ENCODE data around the gene NFU1. TPM values are rescaled to one million over a fixed set of nuclear protein-coding genes. Genes with fewer than 3 reads are reported as not detected.
A peak's percentile ranks its signal among the peaks of the same experiment; 100 is the strongest.

NFU1 gene
- total and polyA plus RNA-seq, 2 of the 13 experiments (the other 11 are each of a cell fraction or from before 2014, with no cell fraction given), result 39.1 to 84.0 TPM

GRCh38 chr2:69386789-69387734 lies 50.2 kb downstream of the NFU1 start, which contains the start of gene GFPT1 (continued):
- TF ChIP-seq ZNF510 (CRISPR knock-in tag; IDR thresholded peaks at IDR 0.05; ENCODE audit: low read depth) (peak; percentile 78), TAF1 (CRISPR knock-in tag; IDR thresholded peaks at IDR 0.05) (peak; percentile 88), RELA (CRISPR knock-in tag; IDR thresholded peaks at IDR 0.05) (no peak), ZBTB21 (CRISPR knock-in tag; IDR thresholded peaks at IDR 0.05) (no peak; the same call in 1 of the 2 replicates), SIX4 (CRISPR knock-in tag; IDR thresholded peaks at IDR 0.05) (0 out of 2 replicates have a peak, but pooled peaks have one; percentile 12), ZNF530 (CRISPR knock-in tag; IDR thresholded peaks at IDR 0.05; ENCODE audit: low read depth) (no peak), MTF2 (CRISPR knock-in tag; IDR thresholded peaks at IDR 0.05; ENCODE audit: borderline replicate concordance) (peak; percentile 85; the same call in 1 of the 2 replicates), HES4 (CRISPR knock-in tag; IDR thresholded peaks at IDR 0.05; ENCODE audit: borderline replicate concordance) (peak; percentile 54), NR2F1 (CRISPR knock-in tag; IDR thresholded peaks at IDR 0.05) (no peak), ZNF737 (CRISPR knock-in tag; IDR thresholded peaks at IDR 0.05; ENCODE audit: borderline replicate concordance) (no peak), SMARCE1 (IDR thresholded peaks at IDR 0.05; ENCODE audit: borderline replicate concordance) (no peak), ZNF790 (CRISPR knock-in tag; IDR thresholded peaks at IDR 0.05; ENCODE audit: borderline replicate concordance) (peak; percentile 95; the same call in 1 of the 2 replicates), ZNF792 (CRISPR knock-in tag; IDR thresholded peaks at IDR 0.05) (peak; percentile 81), SP1 (IDR thresholded peaks at IDR 0.05) (no peak), SP1 (CRISPR knock-in tag; IDR thresholded peaks at IDR 0.05) (peak; percentile 96), ZNF546 (CRISPR knock-in tag; conservative IDR thresholded peaks at IDR 0.05) (peak; percentile 98), BCL6 (CRISPR knock-in tag; IDR thresholded peaks at IDR 0.05) (peak; percentile 68), TSC22D2 (CRISPR knock-in tag; IDR thresholded peaks at IDR 0.05; ENCODE audit: borderline replicate concordance) (no peak), CTCF (CRISPR knock-in tag; IDR thresholded peaks at IDR 0.05) (peak; percentile 19), SKI (IDR thresholded peaks at IDR 0.05; ENCODE audit: partially characterized antibody) (peak; percentile 79), MAFF (IDR thresholded peaks at IDR 0.05; ENCODE audit: low read depth, low read length) (no peak), ZNF781 (CRISPR knock-in tag; IDR thresholded peaks at IDR 0.05; ENCODE audit: borderline replicate concordance, not compliant biosample characterization) (peak; percentile 56), ZNF3 (CRISPR knock-in tag; IDR thresholded peaks at IDR 0.05) (no peak), AGO1 (IDR thresholded peaks at IDR 0.05; ENCODE audit: low read depth, low read length, poor library complexity, severe bottlenecking) (peak; percentile 70)
- TF ChIP-seq, protein P1, sequence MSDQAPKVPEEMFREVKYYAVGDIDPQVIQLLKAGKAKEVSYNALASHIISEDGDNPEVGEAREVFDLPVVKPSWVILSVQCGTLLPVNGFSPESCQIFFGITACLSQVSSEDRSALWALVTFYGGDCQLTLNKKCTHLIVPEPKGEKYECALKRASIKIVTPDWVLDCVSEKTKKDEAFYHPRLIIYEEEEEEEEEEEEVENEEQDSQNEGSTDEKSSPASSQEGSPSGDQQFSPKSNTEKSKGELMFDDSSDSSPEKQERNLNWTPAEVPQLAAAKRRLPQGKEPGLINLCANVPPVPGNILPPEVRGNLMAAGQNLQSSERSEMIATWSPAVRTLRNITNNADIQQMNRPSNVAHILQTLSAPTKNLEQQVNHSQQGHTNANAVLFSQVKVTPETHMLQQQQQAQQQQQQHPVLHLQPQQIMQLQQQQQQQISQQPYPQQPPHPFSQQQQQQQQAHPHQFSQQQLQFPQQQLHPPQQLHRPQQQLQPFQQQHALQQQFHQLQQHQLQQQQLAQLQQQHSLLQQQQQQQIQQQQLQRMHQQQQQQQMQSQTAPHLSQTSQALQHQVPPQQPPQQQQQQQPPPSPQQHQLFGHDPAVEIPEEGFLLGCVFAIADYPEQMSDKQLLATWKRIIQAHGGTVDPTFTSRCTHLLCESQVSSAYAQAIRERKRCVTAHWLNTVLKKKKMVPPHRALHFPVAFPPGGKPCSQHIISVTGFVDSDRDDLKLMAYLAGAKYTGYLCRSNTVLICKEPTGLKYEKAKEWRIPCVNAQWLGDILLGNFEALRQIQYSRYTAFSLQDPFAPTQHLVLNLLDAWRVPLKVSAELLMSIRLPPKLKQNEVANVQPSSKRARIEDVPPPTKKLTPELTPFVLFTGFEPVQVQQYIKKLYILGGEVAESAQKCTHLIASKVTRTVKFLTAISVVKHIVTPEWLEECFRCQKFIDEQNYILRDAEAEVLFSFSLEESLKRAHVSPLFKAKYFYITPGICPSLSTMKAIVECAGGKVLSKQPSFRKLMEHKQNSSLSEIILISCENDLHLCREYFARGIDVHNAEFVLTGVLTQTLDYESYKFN (CRISPR knock-in tag; conservative IDR thresholded peaks at IDR 0.05), result 0 out of 2 replicates have a peak, but pooled peaks have one; percentile 36

All from HepG2 (cell line).